ENCODE results near the gene CFAP299.

DNA sequence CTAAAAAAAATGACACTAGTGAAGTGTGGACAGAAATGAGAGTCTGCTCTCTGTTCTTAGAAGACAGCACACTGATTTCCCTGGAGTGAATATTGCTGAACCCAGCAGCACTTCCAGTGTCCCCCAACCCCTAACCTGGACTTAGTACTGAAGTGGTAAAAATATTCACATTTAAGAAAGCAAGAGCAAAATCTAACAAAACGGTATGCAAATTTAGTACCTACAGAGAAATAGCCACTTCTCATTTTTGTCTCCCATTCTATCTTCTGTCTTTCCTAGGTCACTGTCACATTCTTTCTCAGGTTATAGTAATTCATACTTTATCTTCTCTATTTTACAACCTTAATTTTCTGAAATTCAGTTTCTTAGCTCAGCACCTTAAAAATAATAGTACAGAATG is 274.7 kb downstream of the CFAP299 start:
- TF ChIP-seq, protein P1, sequence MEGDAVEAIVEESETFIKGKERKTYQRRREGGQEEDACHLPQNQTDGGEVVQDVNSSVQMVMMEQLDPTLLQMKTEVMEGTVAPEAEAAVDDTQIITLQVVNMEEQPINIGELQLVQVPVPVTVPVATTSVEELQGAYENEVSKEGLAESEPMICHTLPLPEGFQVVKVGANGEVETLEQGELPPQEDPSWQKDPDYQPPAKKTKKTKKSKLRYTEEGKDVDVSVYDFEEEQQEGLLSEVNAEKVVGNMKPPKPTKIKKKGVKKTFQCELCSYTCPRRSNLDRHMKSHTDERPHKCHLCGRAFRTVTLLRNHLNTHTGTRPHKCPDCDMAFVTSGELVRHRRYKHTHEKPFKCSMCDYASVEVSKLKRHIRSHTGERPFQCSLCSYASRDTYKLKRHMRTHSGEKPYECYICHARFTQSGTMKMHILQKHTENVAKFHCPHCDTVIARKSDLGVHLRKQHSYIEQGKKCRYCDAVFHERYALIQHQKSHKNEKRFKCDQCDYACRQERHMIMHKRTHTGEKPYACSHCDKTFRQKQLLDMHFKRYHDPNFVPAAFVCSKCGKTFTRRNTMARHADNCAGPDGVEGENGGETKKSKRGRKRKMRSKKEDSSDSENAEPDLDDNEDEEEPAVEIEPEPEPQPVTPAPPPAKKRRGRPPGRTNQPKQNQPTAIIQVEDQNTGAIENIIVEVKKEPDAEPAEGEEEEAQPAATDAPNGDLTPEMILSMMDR (IDR thresholded peaks at IDR 0.05 in 8 of 11, conservative IDR thresholded peaks at IDR 0.05 in 3 of 11): no peak
- TF ChIP-seq POLR2A (IDR thresholded peaks at IDR 0.05): no peak
- TF ChIP-seq POLR2AphosphoS5 (IDR thresholded peaks at IDR 0.05): no peak
